HepG2 (cell line): ENCODE results near the gene GOLGA6D. TPM values are rescaled to one million over a fixed set of nuclear protein-coding genes. Genes with fewer than 3 reads are reported as not detected.
A peak's percentile ranks its signal among the peaks of the same experiment; 100 is the strongest.

Source experiments
- ELF3 ChIP-seq: IDR thresholded peaks from 2 replicates; pipeline ENCODE4 v1.6.1; 2016; ENCODE audit warnings: missing genetic modification reagents, missing compliant biosample characterization
- HOXA5 ChIP-seq: sonication (generic); formaldehyde crosslinking; IDR thresholded peaks from 2 replicates; pipeline ENCODE4 v1.4.0; 2020; ENCODE audit warnings: missing genetic modification reagents
- HOXA7 ChIP-seq: sonication (generic); formaldehyde crosslinking; IDR thresholded peaks from 2 replicates; pipeline ENCODE4 v1.8.1; 2022; ENCODE audit warnings: mild to moderate bottlenecking, missing genetic modification reagents, moderate library complexity
- MAF1 ChIP-seq: sonication (generic); formaldehyde crosslinking; IDR thresholded peaks from 2 replicates; pipeline ENCODE4 v1.5.0; 2020; ENCODE audit warnings: missing genetic modification reagents, borderline replicate concordance
- NFRKB ChIP-seq: fragments of 450-650 bp; IDR thresholded peaks from 2 replicates; pipeline ENCODE4 v1.6.1; 2017
- PHF20 ChIP-seq: sonication (generic); formaldehyde crosslinking; IDR thresholded peaks from 2 replicates; pipeline ENCODE4 v1.5.0; 2020; ENCODE audit warnings: mild to moderate bottlenecking, missing genetic modification reagents
- RFXAP ChIP-seq: sonication (generic); formaldehyde crosslinking; IDR thresholded peaks from 2 replicates; pipeline ENCODE4 v1.4.0; 2020; ENCODE audit warnings: missing genetic modification reagents, borderline replicate concordance
- SMC3 ChIP-seq: IDR thresholded peaks from 2 replicates; pipeline ENCODE4 v1.6.1; 2011; ENCODE audit warnings: low read length, improper control_type of control experiment
- ZNF34 ChIP-seq: sonication (generic); formaldehyde crosslinking; IDR thresholded peaks from 2 replicates; pipeline ENCODE4 v1.4.0; 2020; ENCODE audit warnings: mild to moderate bottlenecking, missing genetic modification reagents, borderline replicate concordance
- ZNF431 ChIP-seq: sonication (generic); formaldehyde crosslinking; IDR thresholded peaks from 2 replicates; pipeline ENCODE4 v1.9.0; 2022; ENCODE audit warnings: missing genetic modification reagents, low read depth, mild to moderate bottlenecking, borderline replicate concordance
- ZNF432 ChIP-seq: sonication (generic); formaldehyde crosslinking; IDR thresholded peaks from 2 replicates; pipeline ENCODE4 v1.5.0; 2020; ENCODE audit warnings: missing genetic modification reagents, mild to moderate bottlenecking, borderline replicate concordance
- ZNF615 ChIP-seq: sonication (generic); formaldehyde crosslinking; IDR thresholded peaks from 2 replicates; pipeline ENCODE4 v1.5.0; 2020; ENCODE audit warnings: mild to moderate bottlenecking, missing genetic modification reagents, borderline replicate concordance
- ZNF678 ChIP-seq: sonication (generic); formaldehyde crosslinking; IDR thresholded peaks from 2 replicates; pipeline ENCODE4 v1.4.0; 2020; ENCODE audit warnings: mild to moderate bottlenecking, missing genetic modification reagents
- ZNF850 ChIP-seq: sonication (generic); formaldehyde crosslinking; conservative IDR thresholded peaks from 2 replicates; pipeline ENCODE4 v1.9.0; 2021; ENCODE audit warnings: mild to moderate bottlenecking, missing genetic modification reagents
- polyA plus RNA-seq, 8 experiments: library from polyadenylated mRNA; depleted of rRNA in 3 of 8; stranded (reverse) in 7 of 8; unstranded in 1 of 8; fragments of >200 nt; fragmentation: Illumina TruSeq in 4 of 8; extraction: Trizol in 4 of 8; gene quantifications; 2 replicates each; pipeline versions ENCODE4 v1.2.1 to v1.2.3, GENCODE V29; 2011 to 2016; ENCODE audit warnings: low read depth in 4 of 8, missing spikeins in 1 of 8, mixed read lengths in 1 of 8; ENCODE audit not compliant: insufficient read depth in 1 of 8
- total RNA-seq, 5 experiments: library from RNA; depleted of rRNA; stranded (reverse); fragments of >200 nt; fragmentation: Illumina TruSeq; extraction: Trizol; gene quantifications; 2 replicates each; pipeline ENCODE4 v1.2.3, GENCODE V29; 2016; ENCODE audit warnings: low read depth in 1 of 5
- TF ChIP-seq, protein P1 (sequence below): sonication (generic); formaldehyde crosslinking; IDR thresholded peaks from 2 replicates; pipeline ENCODE4 v1.8.0; 2022; ENCODE audit warnings: missing genetic modification reagents, mild to moderate bottlenecking, inconsistent platforms, borderline replicate concordance
- TF ChIP-seq, protein P2 (sequence below): sonication (generic); formaldehyde crosslinking; IDR thresholded peaks from 2 replicates; pipeline ENCODE4 v1.9.0; 2022; ENCODE audit warnings: missing genetic modification reagents, mild to moderate bottlenecking, borderline replicate concordance
- TF ChIP-seq, protein P3 (sequence below): sonication (generic); formaldehyde crosslinking; IDR thresholded peaks from 2 replicates; pipeline ENCODE4 v1.5.0; 2020; ENCODE audit warnings: missing genetic modification reagents
- TF ChIP-seq, protein P4 (sequence below): sonication (generic); formaldehyde crosslinking; IDR thresholded peaks from 2 replicates; pipeline ENCODE4 v1.4.0; 2020; ENCODE audit warnings: missing genetic modification reagents
- TF ChIP-seq, protein P5 (sequence below): sonication (generic); formaldehyde crosslinking; IDR thresholded peaks from 2 replicates; pipeline ENCODE4 v1.4.0; 2020; ENCODE audit warnings: missing genetic modification reagents, borderline replicate concordance

GOLGA6D gene
- total and polyA plus RNA-seq, 2 of the 13 experiments (the other 11 are each of a cell fraction or from before 2014, with no cell fraction given) = 0.04 TPM; not detected in 1

DNA sequence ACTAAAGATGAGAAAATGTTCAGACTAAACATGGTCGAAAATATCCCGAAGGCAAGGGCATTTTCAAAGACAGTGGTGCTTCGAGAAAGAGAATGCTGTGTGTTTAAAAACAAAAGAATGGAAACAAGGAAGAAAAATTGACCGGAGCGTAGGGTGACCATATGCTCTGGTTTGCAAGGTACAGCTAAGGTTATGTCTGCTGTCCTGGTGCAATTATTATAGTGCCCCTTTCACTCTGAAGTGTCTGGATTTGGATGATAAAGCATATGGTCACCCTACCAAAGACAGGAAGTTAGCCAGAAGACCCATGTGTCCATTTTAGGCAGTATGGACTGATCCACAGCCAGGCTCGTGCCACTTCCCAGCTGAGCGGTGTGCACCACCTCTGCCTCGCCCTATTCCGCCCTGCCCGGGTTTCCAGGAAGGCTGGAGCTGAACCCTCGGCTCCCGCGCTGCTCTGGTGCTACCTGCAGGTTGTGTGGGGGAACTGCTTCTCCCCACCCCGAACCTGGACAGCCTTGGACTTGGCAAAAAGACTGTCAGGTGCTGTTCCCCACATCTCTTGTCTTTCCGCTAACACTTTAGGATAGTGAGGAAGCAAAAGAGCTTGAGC, 25.2 kb downstream of the GOLGA6D start (continued):
- TF ChIP-seq ZNF615 (CRISPR knock-in tag) (peak; percentile 66; the same call in 1 of the 2 replicates), NFRKB (no peak), ELF3 (0 out of 2 replicates have a peak, but pooled peaks have one; percentile 28), ZNF34 (CRISPR knock-in tag) (no peak), ZNF850 (CRISPR knock-in tag) (no peak), ZNF431 (CRISPR knock-in tag) (no peak), ZNF432 (CRISPR knock-in tag) (no peak), HOXA5 (CRISPR knock-in tag) (peak; percentile 22; the same call in 1 of the 2 replicates), RFXAP (CRISPR knock-in tag) (0 out of 2 replicates have a peak, but pooled peaks have one; percentile 29), ZNF678 (CRISPR knock-in tag) (no peak), MAF1 (CRISPR knock-in tag) (peak; percentile 45; the same call in 1 of the 2 replicates), HOXA7 (CRISPR knock-in tag) (no peak), SMC3 (peak; percentile 36; the same call in 1 of the 2 replicates), PHF20 (CRISPR knock-in tag) (no peak)
- TF ChIP-seq, protein P1, sequence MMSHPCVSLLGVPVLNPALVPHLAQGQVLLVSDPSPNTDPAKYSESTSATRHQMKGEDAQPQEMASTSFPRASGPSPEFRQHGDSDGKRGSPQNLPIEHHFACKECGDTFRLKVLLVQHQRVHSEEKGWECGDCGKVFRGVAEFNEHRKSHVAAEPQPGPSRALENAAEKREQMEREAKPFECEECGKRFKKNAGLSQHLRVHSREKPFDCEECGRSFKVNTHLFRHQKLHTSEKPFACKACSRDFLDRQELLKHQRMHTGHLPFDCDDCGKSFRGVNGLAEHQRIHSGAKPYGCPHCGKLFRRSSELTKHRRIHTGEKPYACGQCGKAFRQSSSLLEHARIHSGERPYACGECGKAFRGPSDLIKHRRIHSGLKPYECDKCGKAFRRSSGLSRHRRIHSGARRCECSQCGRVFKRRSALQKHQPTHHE = no peak
- TF ChIP-seq, protein P2, sequence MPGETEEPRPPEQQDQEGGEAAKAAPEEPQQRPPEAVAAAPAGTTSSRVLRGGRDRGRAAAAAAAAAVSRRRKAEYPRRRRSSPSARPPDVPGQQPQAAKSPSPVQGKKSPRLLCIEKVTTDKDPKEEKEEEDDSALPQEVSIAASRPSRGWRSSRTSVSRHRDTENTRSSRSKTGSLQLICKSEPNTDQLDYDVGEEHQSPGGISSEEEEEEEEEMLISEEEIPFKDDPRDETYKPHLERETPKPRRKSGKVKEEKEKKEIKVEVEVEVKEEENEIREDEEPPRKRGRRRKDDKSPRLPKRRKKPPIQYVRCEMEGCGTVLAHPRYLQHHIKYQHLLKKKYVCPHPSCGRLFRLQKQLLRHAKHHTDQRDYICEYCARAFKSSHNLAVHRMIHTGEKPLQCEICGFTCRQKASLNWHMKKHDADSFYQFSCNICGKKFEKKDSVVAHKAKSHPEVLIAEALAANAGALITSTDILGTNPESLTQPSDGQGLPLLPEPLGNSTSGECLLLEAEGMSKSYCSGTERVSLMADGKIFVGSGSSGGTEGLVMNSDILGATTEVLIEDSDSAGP (CRISPR knock-in tag) = peak; percentile 37
- TF ChIP-seq, protein P3, sequence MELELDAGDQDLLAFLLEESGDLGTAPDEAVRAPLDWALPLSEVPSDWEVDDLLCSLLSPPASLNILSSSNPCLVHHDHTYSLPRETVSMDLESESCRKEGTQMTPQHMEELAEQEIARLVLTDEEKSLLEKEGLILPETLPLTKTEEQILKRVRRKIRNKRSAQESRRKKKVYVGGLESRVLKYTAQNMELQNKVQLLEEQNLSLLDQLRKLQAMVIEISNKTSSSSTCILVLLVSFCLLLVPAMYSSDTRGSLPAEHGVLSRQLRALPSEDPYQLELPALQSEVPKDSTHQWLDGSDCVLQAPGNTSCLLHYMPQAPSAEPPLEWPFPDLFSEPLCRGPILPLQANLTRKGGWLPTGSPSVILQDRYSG (CRISPR knock-in tag) = 0 out of 2 replicates have a peak, but pooled peaks have one; percentile 42
- TF ChIP-seq, protein P4, sequence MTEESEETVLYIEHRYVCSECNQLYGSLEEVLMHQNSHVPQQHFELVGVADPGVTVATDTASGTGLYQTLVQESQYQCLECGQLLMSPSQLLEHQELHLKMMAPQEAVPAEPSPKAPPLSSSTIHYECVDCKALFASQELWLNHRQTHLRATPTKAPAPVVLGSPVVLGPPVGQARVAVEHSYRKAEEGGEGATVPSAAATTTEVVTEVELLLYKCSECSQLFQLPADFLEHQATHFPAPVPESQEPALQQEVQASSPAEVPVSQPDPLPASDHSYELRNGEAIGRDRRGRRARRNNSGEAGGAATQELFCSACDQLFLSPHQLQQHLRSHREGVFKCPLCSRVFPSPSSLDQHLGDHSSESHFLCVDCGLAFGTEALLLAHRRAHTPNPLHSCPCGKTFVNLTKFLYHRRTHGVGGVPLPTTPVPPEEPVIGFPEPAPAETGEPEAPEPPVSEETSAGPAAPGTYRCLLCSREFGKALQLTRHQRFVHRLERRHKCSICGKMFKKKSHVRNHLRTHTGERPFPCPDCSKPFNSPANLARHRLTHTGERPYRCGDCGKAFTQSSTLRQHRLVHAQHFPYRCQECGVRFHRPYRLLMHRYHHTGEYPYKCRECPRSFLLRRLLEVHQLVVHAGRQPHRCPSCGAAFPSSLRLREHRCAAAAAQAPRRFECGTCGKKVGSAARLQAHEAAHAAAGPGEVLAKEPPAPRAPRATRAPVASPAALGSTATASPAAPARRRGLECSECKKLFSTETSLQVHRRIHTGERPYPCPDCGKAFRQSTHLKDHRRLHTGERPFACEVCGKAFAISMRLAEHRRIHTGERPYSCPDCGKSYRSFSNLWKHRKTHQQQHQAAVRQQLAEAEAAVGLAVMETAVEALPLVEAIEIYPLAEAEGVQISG (CRISPR knock-in tag) = peak; percentile 40; the same call in 1 of the 2 replicates
- TF ChIP-seq, protein P5, sequence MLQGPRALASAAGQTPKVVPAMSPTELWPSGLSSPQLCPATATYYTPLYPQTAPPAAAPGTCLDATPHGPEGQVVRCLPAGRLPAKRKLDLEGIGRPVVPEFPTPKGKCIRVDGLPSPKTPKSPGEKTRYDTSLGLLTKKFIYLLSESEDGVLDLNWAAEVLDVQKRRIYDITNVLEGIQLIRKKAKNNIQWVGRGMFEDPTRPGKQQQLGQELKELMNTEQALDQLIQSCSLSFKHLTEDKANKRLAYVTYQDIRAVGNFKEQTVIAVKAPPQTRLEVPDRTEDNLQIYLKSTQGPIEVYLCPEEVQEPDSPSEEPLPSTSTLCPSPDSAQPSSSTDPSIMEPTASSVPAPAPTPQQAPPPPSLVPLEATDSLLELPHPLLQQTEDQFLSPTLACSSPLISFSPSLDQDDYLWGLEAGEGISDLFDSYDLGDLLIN (CRISPR knock-in tag) = peak; percentile 20; the same call in 1 of the 2 replicates
